Measurements from ENCODE around the gene NHERF2. TPM values are rescaled to one million over a fixed set of nuclear protein-coding genes. Genes with fewer than 3 reads are reported as not detected.

Gene NHERF2
- total and polyA plus RNA-seq, 9 of the 15 experiments (the other 6 are each of a cell fraction or from before 2014, with no cell fraction given) = 0.15 to 42.0 (median 12.5) TPM

DNA sequence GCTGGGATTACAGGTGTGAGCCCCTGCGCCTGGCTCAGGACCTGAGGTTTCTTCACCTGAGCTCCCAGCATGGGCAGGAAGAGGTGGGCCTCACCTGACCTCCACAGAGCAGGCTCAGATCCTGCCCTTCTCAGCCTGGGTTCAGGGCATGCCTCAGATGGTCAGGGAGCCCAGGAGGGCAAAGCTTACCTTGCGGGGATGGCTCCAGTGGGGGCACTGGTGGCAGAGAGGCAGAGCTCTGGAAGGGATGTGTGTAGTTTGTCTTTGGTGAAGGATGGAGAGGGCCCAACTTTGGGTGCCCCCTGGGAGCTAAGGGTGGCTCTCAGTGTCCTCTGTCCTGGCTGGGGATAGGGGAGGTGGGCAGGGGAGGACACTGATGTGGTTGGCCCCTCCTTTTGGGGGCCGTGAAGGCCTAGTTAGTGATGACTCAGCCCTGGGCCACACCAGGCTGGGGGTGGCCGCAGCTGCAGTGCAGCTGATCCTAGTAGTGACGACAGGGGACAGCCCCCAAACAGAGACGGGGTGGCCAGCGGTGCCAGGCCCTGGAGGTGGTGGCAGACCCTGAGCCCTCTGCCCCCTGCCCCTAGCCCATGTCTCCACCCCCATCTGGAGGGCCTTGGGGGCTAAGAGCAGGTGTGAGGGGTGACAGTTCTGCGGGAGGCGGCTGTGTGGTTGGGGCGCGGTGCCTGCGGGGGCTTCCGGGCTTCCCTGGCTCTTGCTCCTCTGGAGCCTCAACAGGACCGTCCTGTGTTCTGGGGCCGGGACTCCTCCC is 5.8 kb downstream of the NHERF2 start (continued):
- TF ChIP-seq, protein P1, sequence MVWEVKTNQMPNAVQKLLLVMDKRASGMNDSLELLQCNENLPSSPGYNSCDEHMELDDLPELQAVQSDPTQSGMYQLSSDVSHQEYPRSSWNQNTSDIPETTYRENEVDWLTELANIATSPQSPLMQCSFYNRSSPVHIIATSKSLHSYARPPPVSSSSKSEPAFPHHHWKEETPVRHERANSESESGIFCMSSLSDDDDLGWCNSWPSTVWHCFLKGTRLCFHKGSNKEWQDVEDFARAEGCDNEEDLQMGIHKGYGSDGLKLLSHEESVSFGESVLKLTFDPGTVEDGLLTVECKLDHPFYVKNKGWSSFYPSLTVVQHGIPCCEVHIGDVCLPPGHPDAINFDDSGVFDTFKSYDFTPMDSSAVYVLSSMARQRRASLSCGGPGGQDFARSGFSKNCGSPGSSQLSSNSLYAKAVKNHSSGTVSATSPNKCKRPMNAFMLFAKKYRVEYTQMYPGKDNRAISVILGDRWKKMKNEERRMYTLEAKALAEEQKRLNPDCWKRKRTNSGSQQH (CRISPR knock-in tag; IDR thresholded peaks at IDR 0.05) = no peak
- TF ChIP-seq SP2 (IDR thresholded peaks at IDR 0.05; ENCODE audit: extremely low read depth, low read depth, low read length, poor library complexity, severe bottlenecking) (no peak), TEAD2 (tag; IDR thresholded peaks at IDR 0.05) (no peak), SMARCE1 (IDR thresholded peaks at IDR 0.05) (no peak), SMAD2 (IDR thresholded peaks at IDR 0.05; ENCODE audit: low read depth, low read length) (no peak), NFATC3 (IDR thresholded peaks at IDR 0.05) (no peak), KAT7 (CRISPR knock-in tag; IDR thresholded peaks at IDR 0.05; ENCODE audit: borderline replicate concordance) (no peak), TAF7 (tag; IDR thresholded peaks at IDR 0.05) (no peak), U2AF2 (optimal IDR thresholded peaks at IDR 0.05; ENCODE audit: low read depth, low read length) (no peak), PHF20 (IDR thresholded peaks at IDR 0.05; ENCODE audit: partially characterized antibody) (no peak), JUNB (CRISPR knock-in tag; conservative IDR thresholded peaks at IDR 0.05) (no peak), ZNF224 (CRISPR knock-in tag; IDR thresholded peaks at IDR 0.05) (no peak), ARID1B (IDR thresholded peaks at IDR 0.05) (0 out of 2 replicates have a peak, but pooled peaks have one; percentile 8), ELF2 (CRISPR knock-in tag; IDR thresholded peaks at IDR 0.05) (no peak), MAFK (IDR thresholded peaks at IDR 0.05; ENCODE audit: low read length) (peak; percentile 30; the same call in 1 of the 2 replicates), ZC3H11A (IDR thresholded peaks at IDR 0.05; ENCODE audit: low read depth, low read length) (no peak), MIER1 (IDR thresholded peaks at IDR 0.05; ENCODE audit: low read depth) (no peak), DACH1 (IDR thresholded peaks at IDR 0.05; ENCODE audit: partially characterized antibody) (peak; percentile 72), CBFA2T3 (IDR thresholded peaks at IDR 0.05) (peak; percentile 36), ZNF766 (CRISPR knock-in tag; conservative IDR thresholded peaks at IDR 0.05) (no peak), CBFA2T2 (conservative IDR thresholded peaks at IDR 0.05) (0 out of 2 replicates have a peak, but pooled peaks have one; percentile 24), ZNF764 (CRISPR knock-in tag; IDR thresholded peaks at IDR 0.05; ENCODE audit: low read depth) (no peak)
- TF ChIP-seq, protein P2, sequence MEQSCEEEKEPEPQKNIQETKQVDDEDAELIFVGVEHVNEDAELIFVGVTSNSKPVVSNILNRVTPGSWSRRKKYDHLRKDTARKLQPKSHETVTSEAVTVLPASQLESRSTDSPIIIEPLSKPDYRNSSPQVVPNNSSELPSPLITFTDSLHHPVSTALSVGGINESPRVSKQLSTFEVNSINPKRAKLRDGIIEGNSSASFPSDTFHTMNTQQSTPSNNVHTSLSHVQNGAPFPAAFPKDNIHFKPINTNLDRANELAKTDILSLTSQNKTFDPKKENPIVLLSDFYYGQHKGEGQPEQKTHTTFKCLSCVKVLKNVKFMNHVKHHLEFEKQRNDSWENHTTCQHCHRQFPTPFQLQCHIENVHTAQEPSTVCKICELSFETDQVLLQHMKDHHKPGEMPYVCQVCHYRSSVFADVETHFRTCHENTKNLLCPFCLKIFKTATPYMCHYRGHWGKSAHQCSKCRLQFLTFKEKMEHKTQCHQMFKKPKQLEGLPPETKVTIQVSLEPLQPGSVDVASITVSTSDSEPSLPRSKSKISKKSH (CRISPR knock-in tag; IDR thresholded peaks at IDR 0.05) = no peak
- TF ChIP-seq, protein P3, sequence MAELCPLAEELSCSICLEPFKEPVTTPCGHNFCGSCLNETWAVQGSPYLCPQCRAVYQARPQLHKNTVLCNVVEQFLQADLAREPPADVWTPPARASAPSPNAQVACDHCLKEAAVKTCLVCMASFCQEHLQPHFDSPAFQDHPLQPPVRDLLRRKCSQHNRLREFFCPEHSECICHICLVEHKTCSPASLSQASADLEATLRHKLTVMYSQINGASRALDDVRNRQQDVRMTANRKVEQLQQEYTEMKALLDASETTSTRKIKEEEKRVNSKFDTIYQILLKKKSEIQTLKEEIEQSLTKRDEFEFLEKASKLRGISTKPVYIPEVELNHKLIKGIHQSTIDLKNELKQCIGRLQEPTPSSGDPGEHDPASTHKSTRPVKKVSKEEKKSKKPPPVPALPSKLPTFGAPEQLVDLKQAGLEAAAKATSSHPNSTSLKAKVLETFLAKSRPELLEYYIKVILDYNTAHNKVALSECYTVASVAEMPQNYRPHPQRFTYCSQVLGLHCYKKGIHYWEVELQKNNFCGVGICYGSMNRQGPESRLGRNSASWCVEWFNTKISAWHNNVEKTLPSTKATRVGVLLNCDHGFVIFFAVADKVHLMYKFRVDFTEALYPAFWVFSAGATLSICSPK (IDR thresholded peaks at IDR 0.05; ENCODE audit: borderline replicate concordance) = no peak
- TF ChIP-seq, protein P4, sequence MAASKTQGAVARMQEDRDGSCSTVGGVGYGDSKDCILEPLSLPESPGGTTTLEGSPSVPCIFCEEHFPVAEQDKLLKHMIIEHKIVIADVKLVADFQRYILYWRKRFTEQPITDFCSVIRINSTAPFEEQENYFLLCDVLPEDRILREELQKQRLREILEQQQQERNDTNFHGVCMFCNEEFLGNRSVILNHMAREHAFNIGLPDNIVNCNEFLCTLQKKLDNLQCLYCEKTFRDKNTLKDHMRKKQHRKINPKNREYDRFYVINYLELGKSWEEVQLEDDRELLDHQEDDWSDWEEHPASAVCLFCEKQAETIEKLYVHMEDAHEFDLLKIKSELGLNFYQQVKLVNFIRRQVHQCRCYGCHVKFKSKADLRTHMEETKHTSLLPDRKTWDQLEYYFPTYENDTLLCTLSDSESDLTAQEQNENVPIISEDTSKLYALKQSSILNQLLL (CRISPR knock-in tag; IDR thresholded peaks at IDR 0.05; ENCODE audit: borderline replicate concordance) = no peak

All from K562 (cell line).